RCC 7860 (cell line): Measurements from ENCODE around the gene BAIAP2L2.

Experiments used
- DNase-seq: peaks from one replicate; pipeline ENCODE4 v3.0.0-alpha.2; 2015; ENCODE audit warnings: low spot score
- FAIRE-seq: peaks from 2 replicates; lab custom pipeline; 2012; peaks lifted over from hg19 to GRCh38; lab: Jason Lieb, UNC

BAIAP2L2 gene

DNA sequence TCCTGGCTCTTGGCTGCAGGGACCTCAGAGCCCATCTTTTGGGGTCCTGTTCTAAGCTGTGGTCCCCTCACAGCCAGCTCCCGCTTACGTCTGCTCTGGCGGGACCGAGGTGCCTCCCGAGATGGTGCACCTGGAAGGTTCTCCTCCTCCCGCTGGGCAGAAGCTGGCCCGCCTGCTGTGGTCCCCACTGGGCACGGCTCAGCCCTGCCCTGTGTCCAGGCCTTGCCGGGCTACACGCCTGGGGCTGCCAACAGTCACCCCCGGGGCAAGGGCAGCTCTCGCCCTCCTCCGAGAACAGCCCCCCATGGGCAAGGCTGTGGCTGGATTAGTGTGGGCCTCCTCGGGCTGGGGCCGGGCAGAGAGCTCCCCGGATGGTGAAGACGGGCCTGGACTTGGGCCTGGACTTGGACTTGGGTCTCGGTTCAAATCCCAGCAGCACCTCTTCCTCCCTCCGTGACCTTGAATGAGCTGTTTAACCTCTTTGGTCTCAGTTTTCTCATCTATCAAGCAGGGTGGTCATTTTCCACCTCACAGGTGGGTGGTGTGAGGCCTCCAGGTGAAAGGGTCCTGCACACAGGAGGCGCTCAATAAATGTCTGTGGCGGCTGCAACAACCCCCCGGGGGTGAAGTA is 998 bp downstream of the BAIAP2L2 start:
- FAIRE-seq (no peak), DNase-seq (no peak)

DNA sequence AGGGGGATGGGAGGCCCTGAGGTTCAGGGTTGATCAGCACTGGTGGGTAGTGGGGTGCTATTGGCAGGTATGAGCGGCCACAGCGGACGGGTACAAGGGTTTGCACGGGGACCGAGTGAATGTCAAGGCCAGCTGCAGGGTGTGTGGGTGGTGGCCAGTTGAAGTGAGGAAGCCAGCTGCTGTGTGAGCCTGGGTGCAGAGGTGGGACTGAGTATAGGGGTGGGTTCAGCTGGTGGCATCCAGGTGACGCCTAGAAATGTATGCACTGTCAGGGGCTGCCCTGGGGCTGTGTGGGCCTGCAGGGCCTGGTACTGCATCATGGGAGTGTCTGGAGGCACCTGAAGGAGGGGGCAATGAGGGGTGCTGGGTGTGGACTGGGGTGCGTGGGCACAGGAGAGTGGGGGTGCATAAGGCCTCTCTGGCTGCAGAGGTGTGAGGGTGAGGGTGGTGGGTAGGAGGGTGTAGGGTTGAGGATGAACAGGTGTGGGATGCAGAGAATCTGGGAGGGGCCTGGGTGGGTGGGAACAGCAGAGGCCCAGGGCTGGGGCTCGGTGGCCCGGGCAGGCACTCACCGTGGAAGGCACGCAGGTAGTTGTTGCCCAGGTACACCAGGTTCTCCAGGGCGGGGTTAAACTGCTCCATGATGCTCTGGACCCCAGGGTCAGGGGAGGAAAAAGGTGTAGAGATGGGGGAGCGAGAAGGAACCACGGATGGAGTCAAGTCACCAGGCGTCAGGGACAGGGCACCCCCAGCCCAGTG is 1.7 kb downstream of the BAIAP2L2 start:
- no peak for FAIRE-seq

DNA sequence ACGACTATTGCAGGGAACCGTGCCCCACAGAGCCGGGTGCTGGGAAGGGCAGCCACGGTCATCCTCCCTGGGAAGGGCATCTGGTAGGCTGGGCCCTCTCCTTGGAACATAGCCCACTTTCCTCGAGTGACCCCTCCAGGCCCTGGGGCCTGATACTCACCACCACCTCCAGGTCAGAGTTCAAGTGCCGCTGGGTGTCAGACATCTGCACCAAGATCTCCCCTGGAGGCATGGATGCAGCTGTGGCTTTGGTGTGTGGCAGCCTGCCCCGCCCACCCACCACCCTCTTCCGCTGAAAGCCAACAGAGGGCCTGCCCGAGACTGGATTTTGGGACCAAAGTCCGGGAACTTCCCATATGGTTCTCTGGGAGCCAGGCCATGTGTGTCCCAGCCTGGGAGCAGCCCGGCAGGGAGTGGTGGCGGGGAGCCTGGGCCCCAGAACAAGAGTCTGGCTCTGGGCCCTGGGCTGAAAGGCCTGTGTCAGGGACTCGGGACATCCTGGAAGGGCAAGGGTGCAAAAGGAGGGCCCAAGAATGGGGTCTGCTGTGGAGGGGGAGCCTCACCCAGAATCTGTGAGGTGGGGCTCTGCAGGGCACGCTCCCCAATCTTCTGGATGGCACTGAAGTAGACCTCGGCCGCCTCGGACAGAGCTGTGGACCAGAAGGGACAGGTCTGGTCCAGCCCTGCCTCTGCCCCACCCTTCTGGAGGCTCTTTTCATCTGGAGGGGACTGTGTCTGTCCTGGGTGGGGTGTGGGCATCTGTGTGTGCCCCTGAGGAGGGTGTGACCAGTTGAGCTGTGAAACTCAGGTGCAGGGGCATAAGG is 2.6 kb downstream of the BAIAP2L2 start:
- no peak for DNase-seq
- no peak for FAIRE-seq

More for the DNA sequence above, 1.7 kb downstream of the BAIAP2L2 start:
- no peak for DNase-seq

DNA sequence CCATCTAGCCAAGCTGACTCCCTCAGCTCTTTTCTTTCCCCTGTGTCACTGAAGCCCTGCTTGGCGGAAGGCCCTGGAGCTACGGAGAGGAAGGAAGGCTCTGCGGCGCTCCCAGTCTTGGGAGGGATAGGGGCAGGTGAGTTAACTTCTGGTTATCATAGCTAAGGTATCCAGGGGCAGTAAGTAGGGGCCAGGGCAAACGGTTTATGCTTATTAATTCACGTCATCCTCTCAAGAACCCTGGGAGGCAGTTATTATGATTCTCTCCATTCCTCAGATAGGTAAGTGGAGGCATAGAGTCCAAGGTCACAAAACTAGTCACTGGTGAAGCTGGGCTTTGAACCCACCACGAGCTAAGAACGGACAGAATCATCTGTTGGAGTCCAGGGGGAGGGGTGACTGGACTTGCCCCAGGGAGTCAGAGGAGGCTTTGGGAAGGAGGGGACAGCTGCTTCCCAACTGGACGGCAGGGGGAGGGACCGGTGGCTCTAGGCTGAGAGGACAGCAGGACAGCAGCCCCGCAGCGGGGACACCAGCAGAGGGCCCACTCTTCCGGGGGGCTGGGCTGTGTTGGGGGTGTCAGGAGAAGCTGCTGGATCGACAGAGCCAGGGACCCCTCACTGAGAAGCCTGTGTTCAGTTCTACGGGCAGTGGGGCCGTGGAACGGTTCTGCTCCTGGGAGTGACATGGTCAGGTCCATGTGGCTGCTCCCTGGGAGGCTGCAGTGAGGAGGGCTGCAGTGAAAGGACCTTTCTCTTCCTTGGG is 3.5 kb downstream of the BAIAP2L2 start:
- no peak for FAIRE-seq
- DNase-seq, result no peak

DNA sequence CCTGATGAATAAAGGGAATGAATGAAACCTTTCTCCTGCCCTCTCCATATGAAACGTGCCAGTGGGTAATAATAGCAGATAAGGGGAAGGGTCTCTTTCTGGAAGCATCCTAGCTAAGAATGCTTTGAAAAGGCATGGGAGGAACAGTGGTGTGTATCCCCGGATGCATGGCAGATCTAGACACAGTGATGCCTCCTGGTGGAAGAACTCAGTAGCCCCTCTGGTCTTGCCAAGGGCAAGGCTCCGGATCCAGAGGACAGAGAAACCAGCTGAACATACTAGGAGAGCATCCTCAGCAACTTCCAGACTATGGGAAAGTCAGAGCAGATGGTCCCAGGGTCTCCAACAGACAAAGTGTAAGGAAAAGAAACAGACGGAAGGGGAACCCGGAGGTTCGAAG is 6.4 kb downstream of the BAIAP2L2 start:
- DNase-seq, result no peak
- FAIRE-seq, result no peak

DNA sequence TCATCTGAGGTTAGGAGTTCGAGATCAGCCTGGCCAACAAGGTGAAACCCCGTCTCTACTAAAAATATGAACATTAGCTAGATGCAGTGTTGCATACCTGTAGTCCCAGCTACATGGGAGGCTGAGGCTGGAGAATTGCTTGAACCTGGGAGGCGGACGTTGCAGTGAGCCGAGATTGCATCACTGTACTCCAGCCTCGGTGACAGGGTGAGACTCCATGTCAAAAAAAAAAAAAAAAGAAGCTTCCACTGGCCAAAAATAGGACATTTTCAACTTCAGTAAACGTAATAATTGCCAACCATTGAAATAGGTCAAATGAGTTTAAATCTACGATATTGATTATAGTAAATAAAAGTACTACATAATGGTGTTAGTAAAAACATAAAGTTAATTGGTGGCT is 6.8 kb downstream of the BAIAP2L2 start:
- FAIRE-seq (no peak), DNase-seq (no peak)

DNA sequence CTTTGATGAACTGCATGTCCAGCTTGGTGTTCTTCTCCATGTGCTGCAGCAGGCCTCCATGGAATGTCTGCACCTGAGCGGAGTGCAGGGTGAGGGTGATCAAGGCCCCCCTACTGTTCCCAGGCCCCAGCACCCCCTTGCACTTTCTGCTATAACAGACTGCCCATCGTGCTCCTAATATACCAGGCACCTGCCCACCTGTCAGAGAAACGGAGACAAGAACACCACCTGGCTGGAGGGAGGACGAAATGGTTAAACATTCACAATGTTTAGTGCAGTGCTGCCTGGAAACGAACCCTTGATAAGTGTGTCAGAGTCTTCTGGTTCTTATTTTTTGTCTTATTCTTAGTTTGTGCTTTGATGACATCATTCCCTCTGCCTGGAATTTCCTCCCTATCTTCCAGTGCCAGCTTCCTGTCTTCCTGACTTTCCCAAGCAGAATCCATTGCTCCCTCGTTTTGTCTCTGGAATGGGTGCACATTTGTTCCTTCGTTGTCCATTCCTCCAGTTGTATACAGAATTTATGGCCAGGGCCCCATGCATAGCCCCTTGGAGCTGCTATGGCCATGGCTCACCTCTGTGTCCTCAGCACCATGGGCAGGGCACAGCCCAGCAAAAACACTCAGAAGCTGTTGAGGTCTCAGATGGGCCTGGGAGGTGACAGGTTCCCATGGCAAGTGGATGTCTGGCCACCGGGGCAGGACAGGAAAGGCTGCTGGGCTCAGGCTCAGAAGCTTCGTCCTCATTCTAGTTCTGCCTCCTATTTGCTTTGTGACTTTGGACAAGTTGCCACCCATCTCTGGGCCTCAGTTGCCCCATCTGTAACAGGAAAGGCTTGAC is 11.9 kb downstream of the BAIAP2L2 start:
- no peak for FAIRE-seq

DNA sequence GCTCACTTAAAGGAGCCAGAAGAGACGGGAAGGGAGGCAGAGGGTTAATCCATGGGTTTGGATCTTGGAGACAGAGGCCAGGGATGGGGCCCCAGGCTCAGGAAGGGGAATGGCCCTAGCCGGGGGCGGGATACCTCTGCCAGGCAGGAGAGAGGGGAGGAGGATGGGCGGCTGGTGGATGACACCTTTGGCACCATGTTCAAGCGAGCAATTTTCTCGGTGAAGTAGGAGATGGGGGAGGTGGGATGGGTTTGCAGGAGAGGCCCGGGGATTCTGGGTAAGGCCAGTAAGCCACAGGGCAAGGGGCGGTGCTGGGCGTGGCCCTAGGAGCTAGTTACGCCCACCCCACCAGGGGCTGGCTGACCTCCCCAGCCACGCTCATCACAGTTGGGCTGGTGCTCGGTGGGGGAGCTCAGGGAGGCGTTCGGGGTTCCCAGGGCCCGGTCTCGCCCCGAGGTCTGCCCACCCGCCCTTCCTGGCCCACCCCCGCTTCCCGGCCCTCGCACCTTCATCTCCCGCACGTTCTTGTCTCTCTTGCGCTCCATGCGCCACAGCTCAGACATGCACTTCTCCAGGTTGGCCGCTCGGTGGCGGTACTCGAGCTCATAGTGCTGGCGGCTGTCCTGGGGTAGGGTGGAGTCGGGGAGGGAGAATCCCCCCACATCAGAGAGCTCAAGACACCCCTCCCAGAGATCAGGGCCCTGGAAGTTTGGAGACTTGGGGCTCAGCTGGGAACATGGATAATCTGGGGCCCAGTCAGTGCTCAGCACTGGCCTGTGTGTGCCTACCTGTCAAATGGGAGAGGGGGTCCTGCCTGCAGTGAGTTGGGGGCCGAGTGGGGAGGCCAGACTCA is 12.7 kb downstream of the BAIAP2L2 start:
- DNase-seq, result no peak

More for the DNA sequence above, 11.9 kb downstream of the BAIAP2L2 start:
- DNase-seq, result peak; percentile 31

DNA sequence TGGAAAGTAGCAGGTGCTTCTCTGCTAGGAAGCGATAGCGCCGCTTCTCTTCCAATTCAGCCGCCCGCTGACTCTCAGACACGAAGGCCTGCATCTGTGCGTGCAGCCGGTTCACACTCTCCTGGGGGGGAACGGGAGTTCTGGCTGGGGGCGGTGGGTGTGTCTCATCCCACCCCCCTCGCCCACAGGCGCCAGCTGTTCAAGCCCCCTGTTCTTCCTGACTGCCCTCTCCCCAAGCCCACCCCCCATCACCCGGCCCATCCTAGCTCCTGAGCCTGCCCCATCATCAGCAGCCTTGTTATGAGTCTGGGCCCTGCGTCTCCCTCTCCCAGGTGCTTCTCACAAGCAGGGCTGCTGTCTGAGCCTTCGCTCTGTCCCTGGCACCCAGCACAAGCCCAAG is 13.4 kb downstream of the BAIAP2L2 start:
- FAIRE-seq (no peak), DNase-seq (no peak)

More for the DNA sequence above, 12.7 kb downstream of the BAIAP2L2 start:
- FAIRE-seq, result no peak

DNA sequence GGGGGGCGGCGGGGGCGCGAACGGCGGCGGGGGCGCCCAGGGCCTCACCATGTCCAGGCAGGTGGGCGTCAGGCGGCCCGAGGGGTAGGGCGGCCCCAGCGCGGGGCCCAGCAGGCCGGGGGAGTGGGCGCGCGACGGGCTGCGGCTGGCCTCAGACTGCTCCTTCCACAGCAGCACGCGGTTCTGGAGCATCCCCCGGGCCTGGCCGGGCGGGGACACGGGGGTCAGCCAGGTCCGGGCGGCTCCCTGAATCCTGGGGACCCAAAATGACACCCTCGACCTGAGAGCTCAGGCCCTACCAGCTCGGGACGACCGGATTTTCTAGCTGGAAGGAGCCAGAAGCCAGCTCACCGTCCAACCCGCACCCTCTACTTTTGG is 21.0 kb downstream of the BAIAP2L2 start:
- no peak for DNase-seq

DNA sequence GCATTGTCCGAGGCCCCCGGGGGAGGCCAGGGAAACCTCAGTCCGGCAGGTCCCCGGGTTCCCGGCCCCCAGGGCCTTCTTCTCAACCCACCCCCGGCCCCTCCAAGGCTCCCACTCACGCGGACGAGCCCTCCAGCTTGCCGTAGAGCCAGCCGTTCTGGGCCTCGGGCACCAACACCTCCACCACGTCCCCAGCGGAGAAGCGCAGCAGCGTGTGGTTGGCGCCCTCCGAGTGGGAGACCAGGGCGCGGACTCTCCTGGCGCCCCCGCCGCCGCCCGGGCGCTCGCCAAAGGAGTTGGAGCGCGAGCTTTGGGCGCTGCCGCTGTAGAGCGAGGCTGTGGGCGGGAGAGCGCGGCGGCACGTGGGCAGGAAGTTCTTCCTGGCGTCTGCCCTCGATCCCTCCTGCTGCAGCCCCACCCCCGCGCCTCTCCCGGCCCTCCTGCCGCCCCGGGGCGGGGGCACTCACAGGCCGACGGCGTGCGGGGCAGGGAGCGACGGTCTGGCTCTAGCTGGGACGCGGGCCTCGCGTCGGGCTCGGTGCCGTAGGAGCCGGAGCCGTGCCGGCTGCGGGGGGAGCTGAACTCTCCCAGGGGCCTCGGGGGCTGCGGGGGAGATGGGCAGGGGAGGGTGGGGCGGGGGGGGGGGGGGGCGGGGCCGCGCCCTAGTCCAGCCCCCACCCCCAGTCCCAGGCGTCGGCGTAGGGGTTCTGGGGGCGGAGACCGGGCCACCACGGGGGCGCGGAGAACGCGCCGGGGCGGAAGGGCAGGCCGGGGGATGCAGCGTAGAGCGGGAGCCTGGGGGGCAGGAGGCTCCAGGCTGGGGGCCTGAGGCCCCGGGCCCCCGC is 21.6 kb downstream of the BAIAP2L2 start:
- DNase-seq, result no peak
- FAIRE-seq, result no peak

More for the DNA sequence above, 21.0 kb downstream of the BAIAP2L2 start:
- no peak for FAIRE-seq

DNA sequence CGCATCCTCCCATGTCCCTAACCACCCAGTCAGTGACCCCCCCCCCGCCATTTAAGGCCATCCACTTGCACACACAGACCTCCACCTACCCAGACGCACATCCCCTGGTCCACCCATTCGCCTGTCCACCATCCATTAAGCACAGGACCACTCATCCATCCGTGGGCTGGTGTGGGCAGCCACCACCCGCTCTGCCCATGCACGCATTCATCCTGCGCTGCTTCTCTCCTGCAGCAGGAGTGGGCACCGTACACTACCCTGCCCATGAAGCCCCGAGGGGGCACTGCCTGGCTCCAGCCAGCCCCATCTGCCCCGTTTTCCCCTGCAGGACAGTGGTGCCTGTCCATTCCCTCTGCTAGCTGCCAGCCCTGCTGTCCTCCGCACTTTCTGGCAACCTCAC is 22.6 kb downstream of the BAIAP2L2 start:
- FAIRE-seq, result no peak
- DNase-seq, result no peak

DNA sequence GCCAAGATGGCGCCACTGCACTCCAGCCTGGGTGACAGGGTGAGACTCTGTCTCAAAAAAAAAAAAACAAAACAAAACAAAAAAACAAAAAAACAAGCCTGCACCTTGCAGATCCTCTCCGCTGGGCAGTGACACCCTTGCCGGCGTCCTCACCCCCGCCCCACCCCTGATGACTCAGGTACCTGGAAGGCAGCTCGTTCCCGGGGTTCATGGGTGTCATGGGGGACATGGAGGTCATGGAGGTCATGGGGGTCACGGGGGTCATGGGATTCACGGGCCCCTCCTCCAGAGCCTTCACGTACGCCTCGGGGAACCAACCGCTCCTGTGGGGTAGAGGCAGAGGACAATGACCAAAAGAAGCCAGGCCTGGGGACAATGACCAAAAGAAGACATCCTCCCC is 23.5 kb downstream of the BAIAP2L2 start:
- FAIRE-seq, result no peak
- DNase-seq, result no peak

DNA sequence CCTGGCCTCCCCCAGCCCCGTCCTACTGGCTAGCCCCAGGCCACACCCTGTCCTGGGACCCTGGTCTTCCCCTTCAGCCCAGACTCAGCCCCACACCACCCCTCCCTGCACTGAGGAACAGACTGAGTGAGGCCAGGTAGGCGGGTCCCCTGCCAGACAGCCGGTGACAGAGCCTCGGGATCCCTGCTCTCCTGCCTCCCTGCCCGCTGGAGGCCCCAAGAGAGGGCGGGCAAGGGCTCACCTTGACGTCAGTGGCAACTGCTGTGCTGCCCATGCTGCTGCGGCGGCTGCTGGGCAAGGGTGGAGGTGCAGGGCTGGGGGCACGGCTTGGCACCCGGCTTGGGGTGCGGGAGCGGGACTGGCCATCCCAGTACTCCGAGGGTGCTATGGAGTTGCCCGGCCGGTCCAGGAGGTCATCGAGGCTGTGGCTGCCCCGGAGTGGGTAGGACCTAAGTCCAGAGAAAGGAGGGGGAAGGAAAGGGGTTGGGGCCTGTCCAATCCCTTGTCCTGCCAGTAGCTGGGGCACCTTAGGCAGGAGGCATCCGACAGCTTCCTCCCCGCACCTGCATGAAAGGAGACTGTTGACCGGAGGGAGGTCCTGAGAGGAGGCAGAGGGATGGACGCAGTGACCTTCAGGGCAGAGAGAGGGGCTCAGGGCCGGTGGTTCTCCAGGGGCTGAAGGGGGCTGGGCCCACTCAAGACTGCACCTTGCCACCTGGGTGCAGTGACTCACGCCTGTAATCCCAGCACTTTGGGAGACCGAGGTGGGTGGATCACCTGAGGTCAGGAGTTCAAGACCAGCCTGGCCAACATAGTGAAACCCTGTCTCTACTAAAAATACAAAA is 24.3 kb downstream of the BAIAP2L2 start:
- no peak for DNase-seq
- FAIRE-seq, result no peak

DNA sequence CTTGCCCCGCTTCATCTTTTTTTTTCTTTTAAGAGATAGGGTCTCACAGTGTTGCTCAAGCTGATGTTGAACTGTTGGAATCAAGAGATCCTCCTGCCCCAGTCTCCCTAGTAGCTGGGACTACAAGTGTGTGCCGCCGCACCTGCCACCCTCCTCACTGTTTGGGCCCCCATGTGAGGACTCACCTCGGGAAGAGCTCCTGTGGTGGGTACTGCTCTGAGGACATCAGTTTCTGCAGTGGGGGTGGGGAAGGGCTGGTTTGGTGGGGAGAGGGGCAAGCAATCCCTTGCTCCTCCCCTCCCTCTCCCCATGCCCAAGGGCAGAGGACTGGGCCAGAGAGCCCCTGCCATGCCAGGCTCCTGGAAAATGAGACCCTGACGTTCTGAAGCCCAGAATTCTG is 25.0 kb downstream of the BAIAP2L2 start:
- FAIRE-seq (no peak), DNase-seq (no peak)

DNA sequence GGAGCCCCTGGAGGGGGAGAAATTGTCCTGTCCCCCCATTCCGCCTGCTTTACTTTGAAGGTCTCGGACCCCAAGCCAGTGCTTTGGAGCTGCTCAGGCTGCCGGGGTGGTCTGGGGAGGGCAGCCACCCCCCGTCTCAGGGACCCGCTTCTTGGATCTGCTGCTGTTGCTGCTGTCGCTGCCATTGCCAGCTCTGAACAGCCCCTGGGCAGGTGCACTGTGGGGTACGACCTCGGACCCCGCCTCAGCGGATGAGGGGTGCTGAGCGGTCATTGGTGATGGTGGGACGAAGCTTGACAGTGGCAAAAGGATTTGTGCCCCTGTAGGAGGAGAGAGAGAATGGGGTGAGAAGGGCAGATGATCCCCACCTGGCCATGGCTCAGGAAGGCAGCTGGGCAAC is 25.4 kb downstream of the BAIAP2L2 start:
- no peak for DNase-seq
- no peak for FAIRE-seq

DNA sequence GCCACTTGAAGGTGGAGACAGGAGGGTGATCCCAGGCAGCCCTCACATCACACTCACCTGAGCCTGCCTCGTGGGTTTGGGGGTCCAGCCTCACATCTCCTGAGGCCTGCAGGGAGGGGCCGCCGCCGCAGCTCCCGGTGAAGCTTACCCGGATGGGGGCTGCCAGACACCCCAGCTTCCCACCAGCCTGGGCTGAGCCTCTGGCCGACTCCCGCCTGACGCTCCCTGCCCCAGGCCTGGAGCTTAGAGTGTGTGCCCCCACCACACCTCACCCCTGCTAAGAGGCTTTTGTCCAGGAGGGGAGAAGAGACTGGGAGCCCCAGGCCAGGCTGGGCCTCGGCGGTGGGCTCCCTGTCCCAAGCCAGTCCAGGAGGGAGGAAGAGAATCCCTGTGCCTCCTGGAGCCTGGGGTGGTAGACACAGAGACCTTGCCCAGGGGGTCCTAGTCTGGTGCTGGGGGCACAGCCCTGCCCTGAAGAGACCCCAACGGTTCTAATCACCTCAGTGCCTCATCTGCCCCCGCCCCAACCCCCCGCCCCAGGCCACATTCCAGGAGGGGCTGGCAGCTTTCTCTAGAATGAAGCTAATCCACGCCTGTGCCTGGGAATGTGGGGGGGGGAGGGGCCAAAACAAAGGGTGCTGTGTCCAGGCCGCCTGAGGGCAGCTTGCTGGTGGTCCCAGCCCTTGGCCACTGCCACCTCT is 26.4 kb downstream of the BAIAP2L2 start, which contains the start of gene SLC16A8:
SLC16A8 (minus strand) TSS at position 254 of the 701 bp plus-strand sequence. CDS start 1,311 bp downstream, outside the sequence.
- FAIRE-seq (no peak), DNase-seq (no peak)
